Panc1 (cell line): ENCODE results near the gene EHBP1. TPM values are rescaled to one million over a fixed set of nuclear protein-coding genes. Genes with fewer than 3 reads are reported as not detected.
A peak's percentile ranks its signal among the peaks of the same experiment; 100 is the strongest.

Experiments
- ATAC-seq: fragments of 200-7000 bp; cut with Tn5 transposase; 2 replicates; pipeline ENCODE4 v1.9.1; 2020; ENCODE audit warnings: mild to moderate bottlenecking, moderate library complexity
- BruUV-seq: library from RNA; stranded (reverse); fragments of 400-500 nt; replicated peaks from 2 replicates; lab custom pipeline; 2021; lab: Mats Ljungman, UMichigan
- CTCF ChIA-PET: fragments of 300-600 bp; sonication (Branson Sonifier 250); formaldehyde crosslinking; loops from one replicate; lab custom pipeline; 2022; ENCODE audit warnings: antibody characterized with exemption; lab: Charles Lee
- POLR2A ChIA-PET: fragments of 300-600 bp; sonication (Branson Sonifier 250); formaldehyde crosslinking; loops from one replicate; lab custom pipeline; 2022; ENCODE audit warnings: antibody characterized with exemption; lab: Charles Lee
- DNase-seq: peaks from one replicate; pipeline ENCODE4 v3.0.0-alpha.2; 2010; ENCODE audit warnings: low read depth, low spot score
- H3K27ac ChIP-seq: 2 replicates; pipeline ENCODE4 v1.5.1; 2011; ENCODE audit warnings: mild to moderate bottlenecking, low read length, inconsistent platforms
- H3K27me3 ChIP-seq: fragments of 200-500 bp; sonication (Bioruptor generic); 2 replicates; pipeline ENCODE4 v1.6.0; 2014; ENCODE audit warnings: low read length, inconsistent platforms; ENCODE audit not compliant: control insufficient read depth, insufficient read depth
- H3K36me3 ChIP-seq: fragments of 200-500 bp; sonication (Bioruptor generic); 2 replicates; pipeline ENCODE4 v1.5.1; 2014; ENCODE audit warnings: inconsistent platforms, mild to moderate bottlenecking, low read length, moderate library complexity; ENCODE audit not compliant: control insufficient read depth, insufficient read depth
- H3K4me1 ChIP-seq: 2 replicates; pipeline ENCODE4 v1.5.1; 2011; ENCODE audit warnings: inconsistent platforms, mild to moderate bottlenecking, low read length, moderate library complexity; ENCODE audit not compliant: control insufficient read depth, insufficient read depth
- H3K4me3 ChIP-seq, 2 experiments: 2 replicates each; pipeline ENCODE4 v1.5.1; 2011 to 2012; ENCODE audit warnings: low read depth in 2 of 2, low read length in 2 of 2, mild to moderate bottlenecking in 2 of 2, inconsistent platforms in 1 of 2, moderate library complexity in 1 of 2
- H3K9me3 ChIP-seq: fragments of 200-500 bp; sonication (Bioruptor generic); 2 replicates; pipeline ENCODE4 v1.5.1; 2014; ENCODE audit warnings: low read depth, mild to moderate bottlenecking, inconsistent platforms, low read length, moderate library complexity; ENCODE audit not compliant: control insufficient read depth, insufficient read depth
- CTCF ChIP-seq: fragments of 450-650 bp; IDR thresholded peaks from 2 replicates; pipeline ENCODE4 v1.5.1; 2017; ENCODE audit warnings: mild to moderate bottlenecking
- POLR2AphosphoS5 ChIP-seq: IDR thresholded peaks from 2 replicates; pipeline ENCODE4 v1.6.1; 2012; ENCODE audit warnings: mild to moderate bottlenecking, low read depth, low read length, moderate library complexity
- REST ChIP-seq, 2 experiments: IDR thresholded peaks; 2 replicates each; pipeline ENCODE4 v1.6.1; 2011 to 2012; ENCODE audit warnings: low read depth in 2 of 2, control low read depth in 1 of 2, low read length in 1 of 2, mild to moderate bottlenecking in 1 of 2, moderate library complexity in 1 of 2; ENCODE audit not compliant: insufficient read depth in 1 of 2
- SIN3A ChIP-seq: IDR thresholded peaks from 2 replicates; pipeline ENCODE4 v1.6.1; 2012; ENCODE audit warnings: low read depth, mild to moderate bottlenecking, low read length, moderate library complexity, borderline replicate concordance; ENCODE audit not compliant: insufficient read depth
- TCF7L2 ChIP-seq: IDR thresholded peaks from 2 replicates; pipeline ENCODE4 v1.6.1; 2011; ENCODE audit warnings: mild to moderate bottlenecking, low read depth, low read length, inconsistent platforms
- in situ Hi-C: cut with HindIII; loops from 2 replicates; pipeline ENCODE4 v1.10.0; 2016; ENCODE audit warnings: low sequenced_read_pairs, low pct_unique_long_range_greater_than_20kb
- intact Hi-C: fragments of 100-400 bp; cut with micrococcal nuclease; formaldehyde crosslinking; loops from one replicate; pipeline ENCODE4 v1.10.0; 2022; ENCODE audit not compliant: unreplicated experiment
- total RNA-seq: library from RNA; stranded (reverse); gene quantifications from one replicate; pipeline ENCODE4 v1.2.1, GENCODE V29; 2021; ENCODE audit not compliant: unreplicated experiment

The EHBP1 gene
- total RNA-seq, 1 experiment from 2014 or later: 46.1 TPM

GRCh38 chr2:62669180-62669579, 36.3 kb upstream of the EHBP1 start:
- DNase-seq (no peak), ATAC-seq (no peak)
- ChIA-PET POLR2A (no interaction called here), CTCF (no interaction called here)
- Histone ChIP-seq H3K4me1 (peaks cover 11% of the 10 kb centered on the region), H3K27me3 (no peaks in the 10 kb centered on the region), H3K36me3 (no peaks in the 10 kb centered on the region), H3K9me3 (no peaks in the 10 kb centered on the region), H3K4me3 (no peak overlapping the region), H3K27ac (no peak overlapping the region)
- TF ChIP-seq POLR2AphosphoS5 (no peak), SIN3A (no peak), REST (IDR thresholded peaks at IDR 0.05; ENCODE audit: insufficient read depth in 1 of 2, low read depth in 2 of 2, low read length in 1 of 2) (no peak), CTCF (no peak), TCF7L2 (no peak)
- in situ Hi-C loops: no loop called here
- BruUV-seq: no TSS peak
- intact Hi-C loops: no loop called here

GRCh38 chr2:62672601-62673000, 32.9 kb upstream of the EHBP1 start:
- BruUV-seq: no TSS peak
- Histone ChIP-seq H3K27ac (peak overlapping the region; percentile 44; the same call in 1 of the 2 replicates), H3K4me3 (no peak overlapping the region), H3K4me1 (peaks cover 11% of the 10 kb centered on the region), H3K36me3 (no peaks in the 10 kb centered on the region), H3K9me3 (no peaks in the 10 kb centered on the region), H3K27me3 (no peaks in the 10 kb centered on the region)
- POLR2A ChIA-PET: no interaction called here
- CTCF ChIA-PET: no interaction called here
- intact Hi-C loops: no loop called here
- in situ Hi-C loops: no loop called here
- TF ChIP-seq POLR2AphosphoS5 (no peak), TCF7L2 (no peak), CTCF (no peak), SIN3A (no peak), REST (IDR thresholded peaks at IDR 0.05; ENCODE audit: insufficient read depth in 1 of 2, low read depth in 2 of 2, low read length in 1 of 2) (no peak)
- no peak for DNase-seq
- peak; percentile 79 for ATAC-seq
